SK-N-MC (cell line): ENCODE data around the gene SLC39A7.

ENCODE experiments used
- EZH2 ChIP-seq: fragments of 200-600 bp; sonication (generic); IDR thresholded peaks from one replicate; pipeline ENCODE4 v1.6.1; 2017; ENCODE audit warnings: antibody characterized with exemption
- POLR2AphosphoS5 ChIP-seq: IDR thresholded peaks from 2 replicates; pipeline ENCODE4 v1.6.1; 2012; ENCODE audit warnings: mild to moderate bottlenecking, low read depth, low read length, borderline replicate concordance

GRCh38 chr6:33164665-33165373, 35.8 kb upstream of the SLC39A7 start:
- TF ChIP-seq POLR2AphosphoS5 (no peak), EZH2 (no peak)
